Activated CD8-positive, alpha-beta T cell treated with anti-CD3 and anti-CD28 coated beads for 36 hours (primary cell): ENCODE results near the gene CWC27. TPM values are rescaled to one million over a fixed set of nuclear protein-coding genes. Genes with fewer than 3 reads are reported as not detected.
A peak's percentile ranks its signal among the peaks of the same experiment; 100 is the strongest.
"Not testable (repeated sequence)": the region's sequence is repeated elsewhere in the genome, so short reads cannot be mapped to it uniquely, and the experiment has no call there.

Experiments used
- ATAC-seq: fragments of 200-7000 bp; cut with Tn5 transposase; one replicate; pipeline ENCODE4 v1.10.0; 2021; ENCODE audit warnings: mild to moderate bottlenecking, moderate library complexity
- CTCF ChIA-PET: fragments of 350-600 bp; sonication (Branson Sonifier 250); formaldehyde crosslinking; loops from one replicate; lab custom pipeline; 2021; ENCODE audit warnings: antibody characterized with exemption; lab: Charles Lee
- POLR2A ChIA-PET: fragments of 350-600 bp; sonication (Branson Sonifier 250); formaldehyde crosslinking; loops from one replicate; lab custom pipeline; 2021; ENCODE audit warnings: antibody characterized with exemption; lab: Charles Lee
- DNase-seq: peaks from one replicate; pipeline ENCODE4 v3.0.0-alpha.2; 2020
- H3K27ac Mint-ChIP-seq: one replicate; pipeline ENCODE4 v1.8.0; 2021; ENCODE audit warnings: mild to moderate bottlenecking, mixed read lengths
- H3K27me3 Mint-ChIP-seq: one replicate; pipeline ENCODE4 v1.8.0; 2021; ENCODE audit warnings: mixed read lengths
- H3K36me3 Mint-ChIP-seq: one replicate; pipeline ENCODE4 v1.8.0; 2021; ENCODE audit warnings: low read depth, mixed read lengths
- H3K4me1 Mint-ChIP-seq: one replicate; pipeline ENCODE4 v1.8.0; 2021; ENCODE audit warnings: low read depth, mixed read lengths
- H3K4me3 Mint-ChIP-seq: one replicate; pipeline ENCODE4 v1.8.0; 2021; ENCODE audit warnings: mild to moderate bottlenecking, moderate library complexity, mixed read lengths
- H3K9me3 Mint-ChIP-seq: one replicate; pipeline ENCODE4 v1.8.0; 2021; ENCODE audit warnings: mixed read lengths
- CTCF ChIP-seq: fragments of 200-600 bp; IDR thresholded peaks from one replicate; pipeline ENCODE4 v1.8.0; 2022; ENCODE audit warnings: antibody characterized with exemption, mild to moderate bottlenecking
- intact Hi-C: fragments of 100-400 bp; cut with micrococcal nuclease; formaldehyde crosslinking; loops from one replicate; pipeline ENCODE4 v1.10.0; 2022
- total RNA-seq, 2 experiments: library from RNA; stranded (reverse); gene quantifications; one replicate each; pipeline ENCODE4 v1.2.3, GENCODE V29; 2021

CWC27 gene
- total RNA-seq, 2 experiments from 2014 or later: 32.3 to 38.1 TPM

GRCh38 chr5:64807520-64807919 lies 38.8 kb downstream of the CWC27 start:
- H3K4me1 Mint-ChIP-seq: no peaks in the 10 kb centered on the region
- H3K4me3 Mint-ChIP-seq: no peak overlapping the region
- no peak for TF ChIP-seq CTCF
- H3K27ac Mint-ChIP-seq: no peak overlapping the region
- peaks cover 15% of the 10 kb centered on the region for H3K36me3 Mint-ChIP-seq
- intact Hi-C loops: no loop called here
- DNase-seq (no peak), ATAC-seq (no peak)
- POLR2A ChIA-PET: no interaction called here
- H3K27me3 Mint-ChIP-seq: no peaks in the 10 kb centered on the region
- CTCF ChIA-PET: interaction anchor here (1.0 to 2.7 kb wide), 2 partner anchors 21 to 676 kb away, joined by 4 to 16 read pairs; no protein-coding TSS in a partner anchor
- H3K9me3 Mint-ChIP-seq: no peaks in the 10 kb centered on the region

DNA sequence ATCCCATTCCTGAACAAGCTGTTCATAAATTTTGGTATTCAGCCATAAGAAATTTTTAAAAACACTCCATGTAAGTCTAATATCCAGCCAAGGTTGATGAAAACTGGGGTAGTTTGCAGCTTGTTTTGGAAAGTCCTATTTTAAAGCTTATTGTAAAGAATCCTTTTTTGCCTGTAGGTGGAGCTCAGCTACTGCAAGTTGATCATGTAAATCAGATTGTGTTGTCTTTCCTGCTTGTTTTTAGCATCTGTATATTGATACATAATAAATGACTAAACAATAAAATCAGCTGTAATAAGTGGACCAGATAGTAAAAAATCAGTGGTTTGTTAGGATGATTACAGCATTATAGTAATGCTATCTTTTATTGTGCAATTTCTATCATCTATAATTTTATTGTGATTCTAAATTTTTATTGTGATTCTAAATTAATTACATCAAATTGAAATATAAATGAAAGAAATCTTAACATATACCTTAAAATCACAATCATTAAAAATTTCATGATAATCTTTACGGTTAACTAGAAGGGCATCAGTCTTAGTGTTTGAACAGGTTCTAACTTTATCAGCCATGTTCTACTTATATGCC lies 42.4 kb downstream of the CWC27 start:
- peaks cover 5% of the 10 kb centered on the region for H3K4me1 Mint-ChIP-seq
- peak; percentile 37 for ATAC-seq
- intact Hi-C loops: loop anchor here (1.0 kb wide), 1 partner anchor 672 kb away; no protein-coding TSS in a partner anchor
- no peaks in the 10 kb centered on the region for H3K27me3 Mint-ChIP-seq
- no peak overlapping the region for H3K4me3 Mint-ChIP-seq
- H3K27ac Mint-ChIP-seq: no peak overlapping the region
- H3K9me3 Mint-ChIP-seq: no peaks in the 10 kb centered on the region
- peak; percentile 69 for TF ChIP-seq CTCF
- CTCF ChIA-PET: interaction anchor here (0.7 to 4.1 kb wide), 11 partner anchors 9 to 671 kb away, joined by 3 to 45 read pairs (median 3); partner anchors contain the start of gene ADAMTS6
- peaks cover 13% of the 10 kb centered on the region for H3K36me3 Mint-ChIP-seq
- POLR2A ChIA-PET: no interaction called here
- peak; percentile 18 for DNase-seq

DNA sequence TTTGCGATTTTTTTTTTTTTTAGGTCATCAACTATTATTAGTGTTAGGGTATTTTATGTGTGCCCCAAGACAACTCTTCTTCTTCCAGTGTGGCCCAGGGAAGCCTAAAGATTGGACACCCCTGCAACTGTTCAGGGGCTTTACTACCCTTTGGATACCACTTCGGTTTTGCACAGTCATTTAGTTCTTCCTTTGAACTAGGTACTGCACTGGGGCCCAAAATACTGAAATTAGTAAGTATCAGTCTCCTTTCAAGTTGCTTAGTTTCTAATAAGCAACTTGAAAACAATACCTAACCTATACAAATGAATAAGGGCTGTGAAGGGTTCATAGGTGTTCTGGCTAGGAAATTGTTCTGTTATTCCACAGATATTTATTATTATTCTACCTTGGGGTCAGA lies 45.3 kb downstream of the CWC27 start:
- H3K9me3 Mint-ChIP-seq: no peaks in the 10 kb centered on the region
- DNase-seq: no peak
- CTCF ChIA-PET: no interaction called here
- H3K4me1 Mint-ChIP-seq: peaks cover 5% of the 10 kb centered on the region
- TF ChIP-seq CTCF: no peak
- H3K27me3 Mint-ChIP-seq: no peaks in the 10 kb centered on the region
- POLR2A ChIA-PET: no interaction called here
- no peak overlapping the region for H3K27ac Mint-ChIP-seq
- peaks cover 5% of the 10 kb centered on the region for H3K36me3 Mint-ChIP-seq
- peak; percentile 75 for ATAC-seq
- H3K4me3 Mint-ChIP-seq: no peak overlapping the region
- intact Hi-C loops: no loop called here

GRCh38 chr5:64818245-64818644 lies 49.5 kb downstream of the CWC27 start:
- ATAC-seq (no peak), DNase-seq (no peak)
- no peaks in the 10 kb centered on the region for H3K27me3 Mint-ChIP-seq
- no peaks in the 10 kb centered on the region for H3K9me3 Mint-ChIP-seq
- no peak for TF ChIP-seq CTCF
- intact Hi-C loops: no loop called here
- peaks cover 8% of the 10 kb centered on the region for H3K36me3 Mint-ChIP-seq
- peaks cover 14% of the 10 kb centered on the region for H3K4me1 Mint-ChIP-seq
- H3K27ac Mint-ChIP-seq: no peak overlapping the region
- no peak overlapping the region for H3K4me3 Mint-ChIP-seq
- ChIA-PET CTCF (interaction anchor here (1.0 kb wide), 1 partner anchor 260 kb away, joined by 3 read pairs; no protein-coding TSS in a partner anchor), POLR2A (no interaction called here)

DNA sequence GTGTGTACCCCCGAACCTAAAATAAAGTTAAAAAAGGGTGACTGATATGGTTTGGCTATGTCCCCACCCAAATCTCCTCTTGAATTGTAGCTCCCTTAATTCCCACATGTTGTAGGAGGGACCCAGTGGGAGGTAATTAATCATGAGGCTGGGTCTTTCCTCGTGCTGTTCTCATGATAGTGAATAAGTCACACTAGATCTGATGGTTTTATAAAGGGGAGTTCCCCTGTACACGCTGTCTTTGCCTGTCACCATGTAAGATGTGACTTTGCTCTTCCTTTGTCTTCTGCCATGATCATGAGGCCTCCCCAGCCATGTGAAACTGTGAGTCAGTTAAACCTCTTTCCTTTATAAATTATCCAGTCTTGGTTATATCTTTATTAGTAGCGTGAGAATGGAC lies 50.6 kb downstream of the CWC27 start:
- ATAC-seq: peak; percentile 49
- H3K4me3 Mint-ChIP-seq, CTCF ChIA-PET, H3K4me1 Mint-ChIP-seq, POLR2A ChIA-PET, H3K27me3 Mint-ChIP-seq, H3K27ac Mint-ChIP-seq, H3K36me3 Mint-ChIP-seq, intact Hi-C loops, H3K9me3 Mint-ChIP-seq: not testable (repeated sequence)
- peak; percentile 4 for DNase-seq
